ENCODE measurements around the gene UBR1.

UBR1 gene

GRCh38 chr15:42931702-42932486 lies 173.9 kb downstream of the UBR1 start:
- TF ChIP-seq CTCF (conservative IDR thresholded peaks at IDR 0.05; ENCODE audit: control insufficient read depth, insufficient read depth, low read depth, low read length): no peak
- DNase-seq (ENCODE audit: low read depth): no peak
- H3K4me3 ChIP-seq (ENCODE audit: control insufficient read depth, low read depth, low read length): no peak overlapping the region

- no peak overlapping the region for H3K4me3 ChIP-seq (ENCODE audit: control insufficient read depth, low read depth, low read length)
- no peak for DNase-seq (ENCODE audit: low read depth)
- TF ChIP-seq CTCF (conservative IDR thresholded peaks at IDR 0.05; ENCODE audit: control insufficient read depth, insufficient read depth, low read depth, low read length): no peak
Observed at GRCh38 chr15:42929306-42929848, 176.5 kb downstream of the UBR1 start.

GRCh38 chr15:42921342-42921731 lies 184.5 kb downstream of the UBR1 start:
- TF ChIP-seq CTCF (conservative IDR thresholded peaks at IDR 0.05; ENCODE audit: control insufficient read depth, insufficient read depth, low read depth, low read length): no peak

GRCh38 chr15:42920519-42921341 lies 185.1 kb downstream of the UBR1 start, which contains the start of gene TTBK2:
TTBK2 (minus strand) TSS chr15:42920778; CDS start chr15:42878617, 42,161 bp downstream.
- peak; percentile 98 for DNase-seq (ENCODE audit: low read depth)
- no peak for TF ChIP-seq CTCF (conservative IDR thresholded peaks at IDR 0.05; ENCODE audit: control insufficient read depth, insufficient read depth, low read depth, low read length)
- peak within 1 kb of the TSS; percentile 79 for H3K4me3 ChIP-seq (ENCODE audit: control insufficient read depth, low read depth, low read length)

More at GRCh38 chr15:42921342-42921731, 184.5 kb downstream of the UBR1 start:
- peak overlapping the region; percentile 79 for H3K4me3 ChIP-seq (ENCODE audit: control insufficient read depth, low read depth, low read length)
- peak; percentile 21 for DNase-seq (ENCODE audit: low read depth)

- peak; percentile 41 for DNase-seq (ENCODE audit: low read depth)
- H3K4me3 ChIP-seq (ENCODE audit: control insufficient read depth, low read depth, low read length): peak overlapping the region; percentile 79
- no peak for TF ChIP-seq CTCF (conservative IDR thresholded peaks at IDR 0.05; ENCODE audit: control insufficient read depth, insufficient read depth, low read depth, low read length)
Observed at GRCh38 chr15:42919799-42920518, 185.9 kb downstream of the UBR1 start.

GRCh38 chr15:42919308-42919707 lies 186.5 kb downstream of the UBR1 start:
- no peak for TF ChIP-seq CTCF (conservative IDR thresholded peaks at IDR 0.05; ENCODE audit: control insufficient read depth, insufficient read depth, low read depth, low read length)
- peak overlapping the region; percentile 79 for H3K4me3 ChIP-seq (ENCODE audit: control insufficient read depth, low read depth, low read length)
- DNase-seq (ENCODE audit: low read depth): peak; percentile 16

All from fibroblast of mammary gland (primary cell).